OCI-LY7 (cell line): Measurements from ENCODE around the gene CPB1.

Experiments used
- CTCF ChIP-seq: fragments of 200-600 bp; sonication (generic); conservative IDR thresholded peaks from 2 replicates; pipeline ENCODE4 v1.5.1; 2014; ENCODE audit warnings: mild to moderate bottlenecking, antibody characterized with exemption, low read length, moderate library complexity, mixed read lengths
- EZH2phosphoT487 ChIP-seq: fragments of 200-600 bp; sonication (generic); IDR thresholded peaks from 2 replicates; pipeline ENCODE4 v1.6.1; 2018; ENCODE audit warnings: low read depth, borderline replicate concordance, mild to moderate bottlenecking, mixed run types, antibody characterized with exemption, low read length, moderate library complexity, mixed read lengths

GRCh38 chr3:148848410-148848809 is 20.8 kb downstream of the CPB1 start:
- TF ChIP-seq CTCF (no peak), EZH2phosphoT487 (no peak)
